T-helper 2 cell treated with Interferon-gamma antibody and Interleukin-4, amounts not matched to agents 100 ng/mL and 5 ng/mL, for 36 hours (primary cell): ENCODE data around the gene CTRB2. TPM values are rescaled to one million over a fixed set of nuclear protein-coding genes. Genes with fewer than 3 reads are reported as not detected.
"Not testable (repeated sequence)": the region's sequence is repeated elsewhere in the genome, so short reads cannot be mapped to it uniquely, and the experiment has no call there.

ENCODE experiments used
- intact Hi-C: fragments of 100-400 bp; cut with micrococcal nuclease; formaldehyde crosslinking; loops from one replicate; pipeline ENCODE4 v1.15.1; 2023
- total RNA-seq: library from RNA; stranded (reverse); gene quantifications from 2 replicates; pipeline ENCODE4 v1.2.3, GENCODE V29; 2022

Gene CTRB2
- total RNA-seq, 1 donor from 2014 or later: not detected

DNA sequence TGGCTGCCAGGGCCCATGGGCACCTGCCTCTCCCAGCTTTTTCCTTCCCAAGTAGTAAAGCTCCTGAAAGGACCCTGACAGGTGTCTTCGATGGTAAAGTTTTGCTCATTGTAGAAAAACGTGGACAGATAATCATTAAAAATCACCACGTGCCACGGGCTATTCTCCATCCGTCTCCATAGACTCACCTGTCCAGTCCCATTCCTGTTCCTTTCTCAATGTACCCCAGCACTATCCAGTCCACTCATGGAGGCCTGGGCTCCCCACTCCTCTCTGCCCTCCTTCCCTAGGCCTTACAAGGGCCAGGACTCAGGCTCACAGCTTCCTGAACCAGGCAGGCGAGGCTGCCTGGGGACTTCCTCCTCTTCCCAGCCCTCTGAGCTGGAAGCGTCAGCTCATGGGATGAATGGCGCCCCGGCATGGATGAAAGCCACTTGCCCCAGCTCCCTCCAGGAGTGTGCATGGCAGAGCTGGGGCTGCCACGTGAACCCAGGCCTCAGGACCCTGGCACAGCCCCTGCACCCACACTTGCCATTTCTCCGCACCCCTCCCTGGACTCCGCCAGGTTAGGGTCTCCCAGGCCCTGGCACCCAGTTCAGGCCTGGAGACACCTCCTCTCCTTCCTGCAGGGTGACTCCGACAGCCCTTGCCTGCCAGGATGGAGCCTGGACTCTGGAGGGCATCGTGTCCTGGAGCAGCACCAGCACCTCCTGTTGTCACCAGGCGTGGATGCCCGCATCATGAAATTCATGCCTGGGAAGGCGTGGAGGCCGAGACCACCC is 20.6 kb upstream of the CTRB2 start:
- intact Hi-C loops: no loop called here

DNA sequence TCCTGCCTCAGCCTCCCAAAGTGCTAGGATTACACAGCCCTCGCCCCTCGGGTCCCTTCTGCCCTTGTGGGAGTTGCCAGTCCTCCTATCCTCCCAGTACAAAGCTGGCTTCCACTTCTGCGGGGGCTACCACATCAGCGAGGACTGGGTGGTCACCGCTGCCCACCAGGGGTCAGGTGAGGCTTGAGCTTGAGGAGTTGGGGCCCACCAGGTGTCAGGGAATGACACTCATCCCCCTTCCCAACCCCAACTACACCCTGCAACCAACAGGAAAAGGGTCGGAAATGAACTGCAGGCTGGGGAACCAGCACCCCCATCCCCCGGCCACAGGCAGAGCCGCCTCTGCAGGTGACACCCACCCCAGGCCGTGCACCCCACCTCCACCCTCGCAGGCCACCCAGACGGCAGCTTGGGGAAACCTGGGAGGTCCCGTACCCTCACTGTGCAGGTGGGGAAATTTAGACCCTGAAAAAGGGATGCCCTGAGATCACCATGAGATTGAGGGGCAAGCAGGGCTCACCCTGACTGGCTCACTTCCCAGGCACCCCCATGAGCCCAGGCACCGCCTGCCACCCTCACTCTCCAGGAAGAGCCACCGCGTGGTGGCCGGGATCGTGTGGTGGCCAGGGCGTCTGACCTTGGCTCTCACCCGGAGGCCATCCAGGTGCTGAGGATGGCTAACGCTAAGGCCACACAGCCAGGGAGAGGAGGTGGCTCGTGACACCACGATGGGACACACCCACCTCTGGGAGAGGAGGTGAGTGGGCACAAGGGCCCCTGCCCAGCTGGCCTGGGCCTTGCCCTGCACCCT is 19.8 kb upstream of the CTRB2 start:
- intact Hi-C loops: no loop called here

DNA sequence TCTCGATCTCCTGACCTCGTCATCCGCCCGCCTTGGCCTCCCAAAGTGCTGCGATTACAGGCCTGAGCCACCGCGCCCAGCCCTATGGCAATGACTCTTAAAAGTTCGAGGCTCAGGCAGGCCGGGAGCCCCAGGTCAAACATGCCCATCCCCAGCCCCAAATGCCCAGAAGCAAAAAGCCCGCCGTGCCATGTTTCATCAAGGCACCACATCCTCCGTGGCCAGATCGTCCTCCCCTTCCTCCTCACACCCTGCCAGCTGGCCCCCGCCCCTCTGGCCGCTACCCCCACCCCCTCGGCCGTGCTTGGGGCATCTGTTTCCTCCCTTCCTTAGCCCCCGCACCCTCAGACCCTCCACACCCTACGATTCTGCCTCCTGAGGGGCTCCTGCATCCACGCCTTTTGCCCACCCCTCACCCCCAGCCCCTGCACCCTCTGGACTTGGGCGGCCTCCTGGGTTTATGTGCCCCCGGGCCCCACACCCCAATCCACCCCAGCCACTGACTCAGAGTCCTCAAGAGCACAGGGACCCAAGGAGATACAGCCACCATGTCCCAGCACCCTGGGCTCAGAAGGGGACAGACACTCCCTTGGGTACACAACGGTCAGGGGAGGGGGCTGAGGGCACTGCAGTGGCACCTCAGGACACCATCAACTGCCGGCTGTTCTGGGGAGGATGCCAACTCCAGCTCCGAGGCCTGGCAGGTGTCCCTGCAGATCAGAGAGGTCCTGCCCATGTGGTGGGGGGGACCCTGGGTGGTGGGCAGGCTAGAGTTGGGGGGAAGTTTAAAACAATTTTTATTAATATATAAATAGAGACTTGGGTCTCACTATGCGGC is 18.9 kb upstream of the CTRB2 start:
- intact Hi-C loops: no loop called here

DNA sequence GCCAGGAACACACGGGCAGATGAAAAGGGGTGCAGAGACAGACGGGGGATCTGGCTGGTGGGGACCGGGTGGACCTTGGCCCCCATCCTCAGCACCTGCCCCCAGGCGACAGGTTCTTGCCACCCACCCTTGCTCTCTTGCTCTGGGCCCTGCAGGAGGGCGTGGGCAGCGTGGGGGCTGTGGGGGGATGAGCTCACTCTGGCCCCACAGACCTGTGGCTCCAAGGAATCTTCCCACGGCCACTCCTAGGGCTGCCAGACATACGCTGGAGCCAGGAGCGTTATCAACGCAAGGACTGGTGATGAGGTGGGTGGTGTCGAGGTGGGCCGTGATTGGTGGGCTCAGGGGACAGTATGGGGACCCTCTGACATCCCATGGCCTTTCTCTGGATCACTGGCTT is 18.1 kb upstream of the CTRB2 start:
- intact Hi-C loops: no loop called here

DNA sequence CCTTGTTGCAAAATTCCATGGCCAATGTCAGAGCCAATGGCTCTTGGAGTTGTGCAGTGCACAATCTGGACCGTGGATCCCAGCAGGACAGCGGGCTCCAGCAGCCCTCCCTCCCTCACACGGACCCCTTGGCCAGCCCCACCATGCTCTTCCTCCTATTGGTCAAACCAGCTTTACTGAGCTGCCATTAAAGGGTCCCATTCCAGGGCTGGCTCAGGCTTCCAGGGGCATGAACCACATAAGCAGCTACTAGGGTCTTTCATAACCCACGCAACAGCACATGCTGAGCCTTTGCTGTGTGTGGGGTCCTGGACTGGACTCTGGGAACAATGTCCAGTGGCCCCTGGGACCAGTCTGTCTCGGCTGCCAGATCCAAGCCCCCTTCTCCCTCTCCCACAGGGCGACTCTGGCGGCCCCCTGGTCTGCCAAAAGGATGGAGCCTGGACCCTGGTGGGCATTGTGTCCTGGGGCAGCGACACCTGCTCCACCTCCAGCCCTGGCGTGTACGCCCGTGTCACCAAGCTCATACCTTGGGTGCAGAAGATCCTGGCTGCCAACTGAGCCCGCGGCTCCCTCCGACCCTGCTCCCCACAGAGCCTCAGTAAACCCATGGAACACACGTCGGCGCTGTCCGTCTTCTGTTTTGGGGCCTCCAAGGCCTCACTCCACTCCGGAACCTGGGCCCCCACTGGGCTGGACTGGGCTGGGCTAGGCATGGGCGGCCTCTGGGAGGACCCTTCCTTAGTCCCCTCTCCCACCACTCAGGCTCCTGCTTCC is 17.5 kb upstream of the CTRB2 start:
- intact Hi-C loops: no loop called here

DNA sequence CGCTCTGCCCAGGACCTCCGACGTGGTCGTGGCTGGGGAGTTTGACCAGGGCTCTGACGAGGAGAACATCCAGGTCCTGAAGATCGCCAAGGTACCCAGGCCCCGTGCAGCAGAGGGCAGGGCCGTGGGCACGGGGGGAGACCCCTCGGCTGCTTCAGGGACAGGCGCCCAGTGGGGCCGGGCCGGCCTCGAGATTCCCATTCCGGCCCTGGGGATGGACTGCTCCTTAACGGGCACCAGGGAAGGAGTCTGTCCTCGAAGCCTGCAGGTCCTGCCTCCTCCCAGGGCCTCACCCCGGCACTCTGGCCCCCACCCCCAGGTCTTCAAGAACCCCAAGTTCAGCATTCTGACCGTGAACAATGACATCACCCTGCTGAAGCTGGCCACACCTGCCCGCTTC is 16.2 kb upstream of the CTRB2 start:
- intact Hi-C loops: not testable (repeated sequence)

DNA sequence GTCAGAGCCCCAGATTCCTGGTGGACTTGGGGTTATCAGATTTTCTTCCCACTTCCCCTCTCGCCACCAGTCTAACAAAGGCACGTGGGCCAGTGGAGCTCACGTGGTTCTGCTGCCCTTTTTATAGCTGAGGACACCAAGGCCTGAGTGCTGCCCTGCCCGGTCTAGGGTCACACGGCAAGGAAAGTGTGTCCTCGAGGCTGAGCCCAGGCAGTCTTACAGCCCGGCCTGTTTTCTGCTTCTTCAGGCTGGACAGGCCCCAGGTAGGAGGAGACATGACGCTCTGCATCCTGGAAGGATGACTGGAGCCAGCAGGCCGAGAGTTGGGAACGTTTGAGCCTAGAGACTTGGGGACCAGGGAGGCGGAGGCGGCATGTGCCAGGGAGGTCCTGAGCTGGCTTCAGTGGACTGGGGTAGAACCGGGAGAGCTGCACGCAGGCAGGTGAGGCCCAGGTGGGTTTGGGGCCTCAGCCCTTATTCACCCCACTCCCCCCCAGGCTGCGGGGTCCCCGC is 15.4 kb upstream of the CTRB2 start:
- intact Hi-C loops: no loop called here

DNA sequence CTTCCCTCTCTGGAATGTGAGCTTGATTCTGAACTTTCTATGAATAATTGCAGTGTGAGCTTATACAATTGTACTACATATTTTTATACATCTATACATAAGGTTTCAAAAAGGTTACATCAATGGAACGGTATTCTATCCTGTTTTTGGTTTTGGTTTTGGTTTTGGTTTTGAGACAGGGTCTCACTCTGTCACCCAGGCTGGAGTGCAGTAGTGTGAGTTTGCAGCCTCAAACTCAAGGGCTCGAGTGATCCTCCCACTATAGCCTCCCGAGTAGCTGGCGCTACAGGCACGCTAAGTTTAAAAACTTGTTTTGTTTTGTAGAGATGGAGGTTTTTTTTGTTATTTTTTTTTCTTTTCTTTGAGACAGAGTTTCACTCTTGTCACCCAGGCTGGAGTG is 12.9 kb upstream of the CTRB2 start:
- intact Hi-C loops: loop anchor here (1.0 kb wide), 1 partner anchor 21 kb away; no protein-coding TSS in a partner anchor

DNA sequence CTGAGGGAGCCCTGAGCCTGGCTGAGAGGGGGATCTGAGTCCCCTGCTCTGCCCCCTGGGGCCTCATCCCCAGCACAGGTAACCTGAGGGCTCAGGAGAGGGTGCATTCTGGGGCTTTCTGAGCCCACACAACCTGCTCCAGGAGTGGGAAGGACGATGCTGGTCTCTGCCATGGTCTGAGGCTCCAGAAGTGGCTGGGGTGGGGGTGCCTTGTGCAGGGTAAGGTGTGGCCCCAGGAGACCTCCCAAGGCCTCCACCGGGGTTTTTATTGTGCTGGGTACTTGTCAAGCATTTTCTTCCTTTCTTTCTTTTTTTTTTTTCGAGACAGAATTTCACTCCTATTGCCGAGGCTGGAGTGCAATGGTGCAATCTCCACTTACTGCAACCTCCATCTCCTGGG is 12.1 kb upstream of the CTRB2 start:
- intact Hi-C loops: loop anchor here (1.0 kb wide), 1 partner anchor 20 kb away; no protein-coding TSS in a partner anchor

GRCh38 chr16:75218256-75219076 is 11.5 kb upstream of the CTRB2 start, which contains the start of gene CTRB1:
TSS of gene CTRB1 (plus strand) at chr16:75218988. CDS start at chr16:75219008, 20 bp downstream.
- intact Hi-C loops: loop anchor here (1.0 kb wide), 1 partner anchor 19 kb away; no protein-coding TSS in a partner anchor

DNA sequence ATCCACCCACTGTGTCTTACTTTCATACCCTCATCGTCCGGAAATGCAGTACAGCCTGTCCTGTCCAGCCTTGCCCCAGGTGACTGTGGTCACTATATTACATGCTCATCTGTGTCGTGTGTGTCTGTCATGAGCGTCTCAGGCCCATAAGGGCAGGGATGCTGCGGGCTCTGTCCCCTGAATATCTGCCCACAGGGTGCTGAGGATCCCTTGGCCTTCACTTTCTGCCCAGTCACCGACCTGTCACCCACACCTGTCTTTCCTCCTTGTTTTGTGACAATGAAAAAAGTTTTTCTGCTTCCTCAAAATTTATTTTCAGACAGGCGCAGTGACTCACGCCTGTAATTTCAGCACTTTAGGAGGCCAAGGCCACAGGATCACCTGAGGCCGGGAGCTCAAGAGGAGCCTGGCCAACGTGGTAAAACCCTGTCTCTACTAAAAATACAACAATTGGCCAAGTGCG is 10.5 kb upstream of the CTRB2 start:
- intact Hi-C loops: no loop called here

GRCh38 chr16:75216576-75216975 is 9.6 kb upstream of the CTRB2 start:
- intact Hi-C loops: no loop called here

DNA sequence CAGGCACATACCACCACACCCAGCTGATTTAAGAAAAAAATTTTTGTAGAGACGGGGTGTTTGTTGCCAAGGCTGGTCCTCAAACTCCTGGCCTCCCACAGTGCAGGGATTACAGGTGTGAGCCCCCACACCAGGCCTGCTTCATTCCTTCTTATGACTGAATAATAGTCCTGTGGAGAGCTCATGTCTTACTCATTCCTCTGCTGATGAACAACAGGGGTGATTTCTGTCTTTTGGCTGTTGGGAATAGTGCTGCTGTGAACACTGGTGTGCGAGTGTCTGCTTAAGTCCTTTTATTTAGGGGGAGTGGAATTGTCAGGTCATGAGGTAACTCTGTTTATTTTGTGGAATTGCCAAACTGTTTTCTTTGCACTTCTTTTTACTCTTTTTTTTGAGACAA is 9.2 kb upstream of the CTRB2 start:
- intact Hi-C loops: no loop called here

DNA sequence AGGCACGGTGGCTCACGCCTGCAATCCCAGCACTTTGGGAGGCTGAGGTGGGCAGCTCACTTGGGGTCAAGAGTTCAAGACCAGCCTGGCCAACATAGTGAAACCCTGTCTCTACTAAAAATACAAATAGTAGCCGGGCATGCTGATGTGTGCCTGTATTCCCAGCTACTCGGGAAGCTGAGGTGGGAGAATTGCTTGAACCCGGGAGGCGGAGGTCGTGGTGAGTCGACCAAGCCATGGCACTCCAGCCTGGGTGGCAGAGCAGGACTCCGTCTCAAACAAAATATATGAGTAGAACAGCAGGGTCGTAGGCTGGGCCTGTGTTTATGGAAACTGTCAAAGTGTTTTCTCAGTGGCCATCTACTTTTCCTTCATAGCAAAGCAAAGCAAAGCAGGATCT is 4.3 kb upstream of the CTRB2 start:
- intact Hi-C loops: not testable (repeated sequence)

DNA sequence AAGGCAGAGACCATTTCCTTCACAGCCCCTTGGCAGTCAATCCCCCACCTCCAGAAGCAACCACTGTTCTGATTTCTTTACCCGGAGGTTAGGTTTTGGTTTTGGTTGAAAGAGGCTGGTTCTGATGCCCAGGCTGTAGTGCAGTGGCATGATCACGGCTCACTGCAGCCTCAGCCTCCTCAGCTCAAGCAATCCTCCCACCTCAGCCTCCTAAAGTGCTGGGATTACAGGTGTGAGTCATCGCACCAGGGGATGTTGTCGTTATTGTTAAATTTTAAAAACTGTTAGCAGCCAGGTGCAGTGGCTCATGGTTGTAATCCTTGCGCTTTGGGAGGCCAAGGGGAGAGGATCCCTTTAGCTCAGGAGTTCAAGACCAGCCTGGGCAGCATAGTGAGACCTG is 3.0 kb upstream of the CTRB2 start:
- intact Hi-C loops: no loop called here

GRCh38 chr16:75209514-75209913 is 2.6 kb upstream of the CTRB2 start:
- intact Hi-C loops: not testable (repeated sequence)

GRCh38 chr16:75208861-75209505 is 2.0 kb upstream of the CTRB2 start:
- intact Hi-C loops: no loop called here

DNA sequence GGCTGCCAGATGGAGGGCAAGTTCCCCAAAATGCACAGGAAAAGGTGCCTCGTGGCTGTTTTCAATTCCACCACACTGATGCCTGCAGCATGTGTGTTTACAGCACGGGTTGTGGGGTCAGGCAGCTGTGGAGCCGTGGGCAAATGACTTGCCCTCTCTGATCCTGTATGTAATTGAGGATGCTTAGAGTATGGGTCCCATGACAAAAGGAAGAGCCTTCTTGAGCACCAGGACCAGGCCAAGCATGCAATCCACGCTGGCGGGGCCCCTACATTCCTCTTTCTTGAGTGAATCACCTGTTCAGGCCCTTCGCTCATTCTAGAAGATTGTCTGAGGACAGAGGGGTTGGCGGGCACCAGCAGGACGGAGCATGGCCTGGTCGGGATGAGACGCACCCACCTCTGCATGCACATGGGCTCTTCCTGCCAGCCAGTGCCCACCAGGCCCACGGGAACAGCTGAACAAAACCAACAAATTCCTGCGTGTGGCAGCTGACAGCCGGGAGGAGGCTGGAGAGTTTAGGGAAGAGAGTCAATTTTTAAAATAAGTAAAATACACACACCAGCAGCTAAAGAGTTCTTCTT is 1.4 kb upstream of the CTRB2 start:
- intact Hi-C loops: no loop called here

DNA sequence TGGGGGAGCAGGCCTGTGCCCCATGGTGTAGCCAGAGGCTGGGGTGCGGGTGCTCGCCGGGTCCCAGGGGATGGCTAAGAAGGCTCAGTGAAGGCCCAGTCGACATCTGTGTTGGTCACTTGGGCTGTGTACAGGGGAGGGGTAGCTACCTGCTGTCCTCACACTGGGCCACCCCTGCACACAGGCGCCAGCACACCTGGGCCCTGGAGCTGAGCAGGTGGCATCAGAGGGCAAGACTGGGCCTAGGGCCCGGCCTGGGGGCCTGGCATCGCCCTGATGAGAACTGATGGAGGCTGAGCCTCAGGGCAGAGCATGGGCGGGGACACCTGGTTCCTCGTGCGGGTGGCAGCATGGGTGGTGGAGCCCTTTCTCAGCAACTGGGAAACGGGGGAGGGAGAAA is 870 bp upstream of the CTRB2 start:
- intact Hi-C loops: no loop called here
